ENCODE results near the gene NUP205.

The NUP205 gene

DNA sequence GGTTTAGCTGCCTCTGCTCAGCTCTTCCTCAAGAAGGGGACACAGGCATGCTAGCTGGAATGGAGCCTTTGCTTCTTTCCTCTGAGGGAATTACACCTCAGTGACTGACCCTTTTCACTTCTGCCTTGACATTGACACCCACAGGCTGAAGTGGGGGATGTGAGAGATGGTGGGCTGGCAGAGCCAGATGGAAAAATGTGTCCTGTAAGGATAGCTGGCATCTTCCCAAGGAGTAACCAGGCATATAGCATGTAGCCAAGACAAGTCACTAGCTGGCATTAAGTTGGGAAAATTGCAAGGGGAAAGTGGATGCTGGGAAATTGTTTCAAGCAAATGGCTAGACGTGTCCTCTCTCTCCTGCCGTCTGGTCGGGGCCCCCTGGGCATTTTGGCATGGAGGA lies 124.5 kb downstream of the NUP205 start:
- Histone ChIP-seq H3K27me3 (ENCODE audit: insufficient read depth, low read depth) (no peaks in the 10 kb centered on the region), H3K4me3 (IDR thresholded peaks at IDR 0.05; ENCODE audit: insufficient read depth, low read depth, low read length) (no peak overlapping the region), H3K4me2 (peak overlapping the region; percentile 88; the same call in 1 of the 2 replicates), H3K4me1 (ENCODE audit: low read depth, poor library complexity, severe bottlenecking) (peaks cover 41% of the 10 kb centered on the region), H3K27ac (no peak overlapping the region), H4K20me1 (ENCODE audit: insufficient read depth) (no peaks in the 10 kb centered on the region), H3K36me3 (ENCODE audit: insufficient read depth) (no peaks in the 10 kb centered on the region), H3K79me2 (ENCODE audit: insufficient read depth, low read depth) (no peaks in the 10 kb centered on the region), H2AFZ (ENCODE audit: low read depth) (no peak overlapping the region), H3K9ac (no peak overlapping the region)
- TF ChIP-seq, protein P1, sequence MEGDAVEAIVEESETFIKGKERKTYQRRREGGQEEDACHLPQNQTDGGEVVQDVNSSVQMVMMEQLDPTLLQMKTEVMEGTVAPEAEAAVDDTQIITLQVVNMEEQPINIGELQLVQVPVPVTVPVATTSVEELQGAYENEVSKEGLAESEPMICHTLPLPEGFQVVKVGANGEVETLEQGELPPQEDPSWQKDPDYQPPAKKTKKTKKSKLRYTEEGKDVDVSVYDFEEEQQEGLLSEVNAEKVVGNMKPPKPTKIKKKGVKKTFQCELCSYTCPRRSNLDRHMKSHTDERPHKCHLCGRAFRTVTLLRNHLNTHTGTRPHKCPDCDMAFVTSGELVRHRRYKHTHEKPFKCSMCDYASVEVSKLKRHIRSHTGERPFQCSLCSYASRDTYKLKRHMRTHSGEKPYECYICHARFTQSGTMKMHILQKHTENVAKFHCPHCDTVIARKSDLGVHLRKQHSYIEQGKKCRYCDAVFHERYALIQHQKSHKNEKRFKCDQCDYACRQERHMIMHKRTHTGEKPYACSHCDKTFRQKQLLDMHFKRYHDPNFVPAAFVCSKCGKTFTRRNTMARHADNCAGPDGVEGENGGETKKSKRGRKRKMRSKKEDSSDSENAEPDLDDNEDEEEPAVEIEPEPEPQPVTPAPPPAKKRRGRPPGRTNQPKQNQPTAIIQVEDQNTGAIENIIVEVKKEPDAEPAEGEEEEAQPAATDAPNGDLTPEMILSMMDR (conservative IDR thresholded peaks at IDR 0.05; ENCODE audit: low read depth, low read length): no peak

DNA sequence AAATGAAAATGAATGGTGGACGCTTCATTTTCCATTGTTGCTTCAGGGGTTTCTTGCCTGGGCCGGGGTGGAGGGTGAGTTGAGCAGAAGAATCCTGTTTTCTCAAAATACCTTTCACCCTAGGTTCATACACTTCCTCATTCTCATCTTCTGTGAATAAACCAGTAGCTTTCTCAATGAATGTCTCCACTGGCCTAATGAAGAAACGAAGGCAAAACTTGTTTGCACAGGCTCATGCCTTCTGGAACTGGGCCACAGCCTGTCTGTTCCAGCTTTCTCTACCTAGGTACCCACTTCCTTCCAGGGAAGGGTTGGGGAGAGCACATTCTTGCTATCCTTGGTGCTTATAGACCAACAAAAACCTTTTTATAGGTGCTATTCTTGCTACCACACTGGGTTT lies 125.9 kb downstream of the NUP205 start:
- Histone ChIP-seq H4K20me1 (ENCODE audit: insufficient read depth) (no peaks in the 10 kb centered on the region), H3K4me3 (IDR thresholded peaks at IDR 0.05; ENCODE audit: insufficient read depth, low read depth, low read length) (no peak overlapping the region), H3K27me3 (ENCODE audit: insufficient read depth, low read depth) (no peaks in the 10 kb centered on the region), H3K4me1 (ENCODE audit: low read depth, poor library complexity, severe bottlenecking) (peaks cover 41% of the 10 kb centered on the region), H3K79me2 (ENCODE audit: insufficient read depth, low read depth) (no peaks in the 10 kb centered on the region), H3K36me3 (ENCODE audit: insufficient read depth) (no peaks in the 10 kb centered on the region), H3K9ac (no peak overlapping the region), H3K4me2 (no peak overlapping the region), H3K27ac (no peak overlapping the region), H2AFZ (ENCODE audit: low read depth) (no peak overlapping the region)
- TF ChIP-seq, protein P1 (conservative IDR thresholded peaks at IDR 0.05; ENCODE audit: low read depth, low read length): no peak

DNA sequence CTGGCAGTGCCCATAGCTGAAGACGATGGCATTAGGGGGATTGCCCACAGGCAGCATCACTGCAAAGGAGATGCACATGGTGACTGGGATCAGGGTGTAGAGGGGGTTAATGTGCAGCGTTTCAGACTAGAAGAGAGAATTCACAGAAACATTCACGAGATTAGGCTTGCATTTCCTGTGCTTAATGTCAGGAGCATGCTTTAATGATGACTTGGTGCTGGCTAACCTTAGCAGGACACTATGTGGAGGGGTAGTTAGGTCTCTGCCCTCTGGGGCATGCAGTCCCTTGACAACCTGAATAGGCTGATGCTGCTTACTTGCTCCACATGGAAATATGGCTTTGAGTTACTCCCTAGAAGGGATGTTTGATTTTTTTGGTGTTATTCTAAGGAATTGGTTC lies 126.4 kb downstream of the NUP205 start:
- Histone ChIP-seq H2AFZ (ENCODE audit: low read depth) (no peak overlapping the region), H4K20me1 (ENCODE audit: insufficient read depth) (no peaks in the 10 kb centered on the region), H3K79me2 (ENCODE audit: insufficient read depth, low read depth) (no peaks in the 10 kb centered on the region), H3K4me3 (IDR thresholded peaks at IDR 0.05; ENCODE audit: insufficient read depth, low read depth, low read length) (no peak overlapping the region), H3K36me3 (ENCODE audit: insufficient read depth) (no peaks in the 10 kb centered on the region), H3K4me2 (no peak overlapping the region), H3K9ac (no peak overlapping the region), H3K27ac (no peak overlapping the region), H3K27me3 (ENCODE audit: insufficient read depth, low read depth) (no peaks in the 10 kb centered on the region), H3K4me1 (ENCODE audit: low read depth, poor library complexity, severe bottlenecking) (peaks cover 36% of the 10 kb centered on the region)
- TF ChIP-seq, protein P1 (conservative IDR thresholded peaks at IDR 0.05; ENCODE audit: low read depth, low read length): no peak

DNA sequence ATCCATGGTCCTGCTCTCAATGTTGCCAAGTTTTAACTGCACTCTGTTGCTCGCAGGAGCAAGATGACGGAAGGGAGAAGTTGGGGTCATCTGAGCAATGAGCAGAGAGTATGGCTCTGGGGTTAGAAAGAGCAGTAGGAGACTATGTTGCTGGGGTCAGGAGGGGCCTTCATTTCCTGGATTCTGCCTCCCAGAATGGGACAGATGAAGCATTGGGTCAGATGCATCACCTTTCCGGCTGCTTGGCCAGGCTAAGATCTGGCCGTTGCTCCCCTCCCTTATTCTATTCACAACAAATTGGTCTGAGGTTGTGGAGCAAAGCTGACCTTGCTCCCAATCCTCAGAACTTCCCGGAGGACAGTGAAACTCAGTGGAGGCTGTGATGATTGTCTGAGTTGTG lies 127.0 kb downstream of the NUP205 start:
- Histone ChIP-seq H3K4me2 (no peak overlapping the region), H3K79me2 (ENCODE audit: insufficient read depth, low read depth) (no peaks in the 10 kb centered on the region), H2AFZ (ENCODE audit: low read depth) (no peak overlapping the region), H4K20me1 (ENCODE audit: insufficient read depth) (no peaks in the 10 kb centered on the region), H3K27ac (no peak overlapping the region), H3K4me3 (IDR thresholded peaks at IDR 0.05; ENCODE audit: insufficient read depth, low read depth, low read length) (no peak overlapping the region), H3K27me3 (ENCODE audit: insufficient read depth, low read depth) (no peaks in the 10 kb centered on the region), H3K4me1 (ENCODE audit: low read depth, poor library complexity, severe bottlenecking) (peaks cover 30% of the 10 kb centered on the region), H3K36me3 (ENCODE audit: insufficient read depth) (no peaks in the 10 kb centered on the region), H3K9ac (no peak overlapping the region)
- TF ChIP-seq, protein P1 (conservative IDR thresholded peaks at IDR 0.05; ENCODE audit: low read depth, low read length): no peak

Data from KMS-11 (cell line).